Neural cell (in vitro differentiated cells): ENCODE data around the gene ATG4D.

Source experiments
- EP300 ChIP-seq: fragments of 450-650 bp; conservative IDR thresholded peaks from 2 replicates; pipeline ENCODE4 v1.6.1; 2014; ENCODE audit warnings: antibody characterized with exemption, mild to moderate bottlenecking, moderate library complexity; ENCODE audit not compliant: poor library complexity, severe bottlenecking
- EZH2 ChIP-seq: fragments of 200-600, 300-800 bp; shearing (Covaris generic), sonication (generic); IDR thresholded peaks from 2 replicates; pipeline ENCODE4 v1.6.1; 2014; ENCODE audit warnings: antibody characterized with exemption, low read length, borderline replicate concordance, mild to moderate bottlenecking; ENCODE audit not compliant: insufficient read depth, poor library complexity, severe bottlenecking
- REST ChIP-seq: IDR thresholded peaks from 2 replicates; pipeline ENCODE4 v1.6.1; 2012; ENCODE audit warnings: borderline replicate concordance
- TF ChIP-seq, protein P1 (sequence below): fragments of 450-650 bp; IDR thresholded peaks from 2 replicates; pipeline ENCODE4 v1.5.1; 2014; ENCODE audit warnings: antibody characterized with exemption, mild to moderate bottlenecking, moderate library complexity; ENCODE audit not compliant: poor library complexity, severe bottlenecking

DNA sequence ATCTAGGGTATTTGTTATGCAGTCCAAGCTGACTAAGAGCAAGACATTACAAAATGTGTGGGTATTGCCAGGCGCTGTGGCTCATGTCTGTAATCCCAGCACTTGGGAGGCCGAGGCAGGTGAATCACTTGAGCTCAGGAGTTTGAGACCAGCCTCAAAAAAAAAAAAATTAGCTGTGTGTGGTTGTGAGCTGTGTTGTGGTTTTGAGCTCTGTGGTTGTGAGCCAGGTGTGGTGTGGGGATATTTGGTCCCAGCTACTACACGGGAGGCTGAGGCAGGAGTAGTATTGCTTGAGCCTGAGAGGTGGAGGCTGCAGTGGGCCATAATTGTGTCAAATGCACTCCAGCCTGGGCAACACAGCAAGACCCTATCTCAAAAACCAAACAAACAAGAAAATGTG lies 35.0 kb upstream of the ATG4D start:
- TF ChIP-seq EP300 (no peak), EZH2 (no peak), REST (no peak)
- TF ChIP-seq, protein P1, sequence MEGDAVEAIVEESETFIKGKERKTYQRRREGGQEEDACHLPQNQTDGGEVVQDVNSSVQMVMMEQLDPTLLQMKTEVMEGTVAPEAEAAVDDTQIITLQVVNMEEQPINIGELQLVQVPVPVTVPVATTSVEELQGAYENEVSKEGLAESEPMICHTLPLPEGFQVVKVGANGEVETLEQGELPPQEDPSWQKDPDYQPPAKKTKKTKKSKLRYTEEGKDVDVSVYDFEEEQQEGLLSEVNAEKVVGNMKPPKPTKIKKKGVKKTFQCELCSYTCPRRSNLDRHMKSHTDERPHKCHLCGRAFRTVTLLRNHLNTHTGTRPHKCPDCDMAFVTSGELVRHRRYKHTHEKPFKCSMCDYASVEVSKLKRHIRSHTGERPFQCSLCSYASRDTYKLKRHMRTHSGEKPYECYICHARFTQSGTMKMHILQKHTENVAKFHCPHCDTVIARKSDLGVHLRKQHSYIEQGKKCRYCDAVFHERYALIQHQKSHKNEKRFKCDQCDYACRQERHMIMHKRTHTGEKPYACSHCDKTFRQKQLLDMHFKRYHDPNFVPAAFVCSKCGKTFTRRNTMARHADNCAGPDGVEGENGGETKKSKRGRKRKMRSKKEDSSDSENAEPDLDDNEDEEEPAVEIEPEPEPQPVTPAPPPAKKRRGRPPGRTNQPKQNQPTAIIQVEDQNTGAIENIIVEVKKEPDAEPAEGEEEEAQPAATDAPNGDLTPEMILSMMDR, result no peak
